Stomach (tissue), 4 donors: ENCODE data around the gene HOXA6.

ENCODE experiments used
- CTCF ChIP-seq, 7 experiments: fragments of 450-650 bp in 4 of 7; fragments of 200-600 bp in 3 of 7; sonication (generic) in 3 of 7; IDR thresholded peaks; one replicate each; pipeline ENCODE4 v1.5.1; 2016 to 2019; ENCODE audit warnings: antibody characterized with exemption in 7 of 7, control low read depth in 2 of 7, mild to moderate bottlenecking in 1 of 7
- EP300 ChIP-seq: sonication (generic); formaldehyde crosslinking; IDR thresholded peaks from one replicate; pipeline ENCODE4 v1.6.1; 2017; ENCODE audit warnings: antibody characterized with exemption
- POLR2A ChIP-seq, 4 donors: fragments of 450-650 bp; IDR thresholded peaks; one replicate each; pipeline ENCODE4 v1.6.1; 2016; ENCODE audit warnings: antibody characterized with exemption in 4 of 4, control low read depth in 2 of 4, mild to moderate bottlenecking in 1 of 4, moderate library complexity in 1 of 4

- TF ChIP-seq CTCF (IDR thresholded peaks at IDR 0.05) (no peak), POLR2A (IDR thresholded peaks at IDR 0.05) (no peak), EP300 (no peak)
These were observed 44.8 kb downstream of the HOXA6 start, which contains the start of gene HOXA2 for GRCh38 chr7:27102581-27103442.
